ENCODE results near the gene CTNNA3. TPM values are rescaled to one million over a fixed set of nuclear protein-coding genes. Genes with fewer than 3 reads are reported as not detected.

CTNNA3 gene
- total RNA-seq, 2 donors from 2014 or later, result 3.2 to 7.2 TPM

DNA sequence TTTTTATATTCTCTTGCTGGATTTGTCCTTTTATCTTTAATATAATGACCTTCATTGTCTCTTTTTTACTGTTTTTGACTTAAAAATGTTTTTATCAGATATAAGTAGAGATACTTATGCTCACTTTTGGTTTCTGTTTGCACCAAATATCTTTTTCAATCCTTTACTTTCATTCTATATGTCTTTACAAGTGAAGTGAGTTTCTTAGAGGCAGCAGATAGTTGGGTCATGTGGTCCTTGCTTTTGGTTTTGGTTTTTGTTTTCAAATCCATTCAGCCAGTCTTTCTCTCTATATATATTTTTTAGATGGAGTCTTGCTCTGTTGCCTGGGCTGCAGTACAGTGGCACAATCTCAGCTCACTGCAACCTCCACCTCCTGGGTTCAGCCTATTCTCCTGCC lies 1702.5 kb downstream of the CTNNA3 start:
- no peak overlapping the region for H3K27ac ChIP-seq (ENCODE audit: low read depth, low read length)
- Mint-ChIP-seq H3K27me3 (ENCODE audit: insufficient read depth) (no peaks in the 10 kb centered on the region), H3K36me3 (ENCODE audit: low read depth) (no peaks in the 10 kb centered on the region), H3K4me1 (no peaks in the 10 kb centered on the region), H3K4me3 (no peak overlapping the region), H3K27ac (no peak overlapping the region), H3K9me3 (no peaks in the 10 kb centered on the region)
- no peaks in the 10 kb centered on the region for H3K27me3 ChIP-seq (ENCODE audit: control insufficient read depth, insufficient read depth, low read length, poor library complexity, severe bottlenecking)
- TF ChIP-seq, protein P1, sequence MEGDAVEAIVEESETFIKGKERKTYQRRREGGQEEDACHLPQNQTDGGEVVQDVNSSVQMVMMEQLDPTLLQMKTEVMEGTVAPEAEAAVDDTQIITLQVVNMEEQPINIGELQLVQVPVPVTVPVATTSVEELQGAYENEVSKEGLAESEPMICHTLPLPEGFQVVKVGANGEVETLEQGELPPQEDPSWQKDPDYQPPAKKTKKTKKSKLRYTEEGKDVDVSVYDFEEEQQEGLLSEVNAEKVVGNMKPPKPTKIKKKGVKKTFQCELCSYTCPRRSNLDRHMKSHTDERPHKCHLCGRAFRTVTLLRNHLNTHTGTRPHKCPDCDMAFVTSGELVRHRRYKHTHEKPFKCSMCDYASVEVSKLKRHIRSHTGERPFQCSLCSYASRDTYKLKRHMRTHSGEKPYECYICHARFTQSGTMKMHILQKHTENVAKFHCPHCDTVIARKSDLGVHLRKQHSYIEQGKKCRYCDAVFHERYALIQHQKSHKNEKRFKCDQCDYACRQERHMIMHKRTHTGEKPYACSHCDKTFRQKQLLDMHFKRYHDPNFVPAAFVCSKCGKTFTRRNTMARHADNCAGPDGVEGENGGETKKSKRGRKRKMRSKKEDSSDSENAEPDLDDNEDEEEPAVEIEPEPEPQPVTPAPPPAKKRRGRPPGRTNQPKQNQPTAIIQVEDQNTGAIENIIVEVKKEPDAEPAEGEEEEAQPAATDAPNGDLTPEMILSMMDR (conservative IDR thresholded peaks at IDR 0.05), result no peak
- DNase-seq, result no peak
- no peaks in the 10 kb centered on the region for H3K4me1 ChIP-seq (ENCODE audit: control insufficient read depth, insufficient read depth, low read length)
- no peak overlapping the region for H3K9ac ChIP-seq (ENCODE audit: extremely low read depth, low read length, poor library complexity, severe bottlenecking)
- H3K4me3 ChIP-seq (ENCODE audit: low read length), result no peak overlapping the region
- no peaks in the 10 kb centered on the region for H3K9me3 ChIP-seq (ENCODE audit: control insufficient read depth, low read length)
- H3K36me3 ChIP-seq (ENCODE audit: control insufficient read depth, insufficient read depth, low read length), result no peaks in the 10 kb centered on the region

DNA sequence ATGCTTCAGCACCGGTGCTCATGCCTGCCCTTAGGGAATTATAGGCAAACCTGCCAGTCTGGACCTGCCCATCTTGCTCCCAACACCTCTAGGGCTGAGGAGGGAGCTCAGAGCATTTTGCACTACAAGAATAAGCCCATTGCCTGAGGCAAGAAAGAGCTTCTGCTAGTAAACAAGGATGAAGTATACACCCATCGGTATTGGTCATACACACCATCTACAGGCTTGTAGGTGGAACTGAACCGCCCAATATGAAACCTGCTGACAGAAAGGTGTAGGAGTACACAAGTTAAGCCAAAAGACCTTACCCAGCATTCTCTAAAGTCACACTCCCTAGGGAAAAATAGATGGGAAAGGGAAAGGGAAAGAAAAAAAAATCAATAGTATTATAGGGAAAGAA lies 1727.1 kb downstream of the CTNNA3 start:
- no peak overlapping the region for H3K4me3 Mint-ChIP-seq
- Histone ChIP-seq H3K36me3 (ENCODE audit: control insufficient read depth, insufficient read depth, low read length) (no peaks in the 10 kb centered on the region), H3K27me3 (ENCODE audit: control insufficient read depth, insufficient read depth, low read length, poor library complexity, severe bottlenecking) (no peaks in the 10 kb centered on the region), H3K4me3 (ENCODE audit: low read length) (no peak overlapping the region), H3K27ac (ENCODE audit: low read depth, low read length) (no peak overlapping the region), H3K4me1 (ENCODE audit: control insufficient read depth, insufficient read depth, low read length) (no peaks in the 10 kb centered on the region), H3K9me3 (ENCODE audit: control insufficient read depth, low read length) (no peaks in the 10 kb centered on the region), H3K9ac (ENCODE audit: extremely low read depth, low read length, poor library complexity, severe bottlenecking) (no peak overlapping the region)
- no peaks in the 10 kb centered on the region for H3K27me3 Mint-ChIP-seq (ENCODE audit: insufficient read depth)
- no peak for DNase-seq
- no peaks in the 10 kb centered on the region for H3K36me3 Mint-ChIP-seq (ENCODE audit: low read depth)
- WGBS, 2 experiments (ENCODE audit: insufficient coverage in 1 of 2, insufficient read length in 1 of 2), result 90 to 100% methylated on average over 2 to 3 of the region's 3 CpGs
- H3K9me3 Mint-ChIP-seq, result no peaks in the 10 kb centered on the region
- TF ChIP-seq, protein P1 (conservative IDR thresholded peaks at IDR 0.05), result no peak
- no peaks in the 10 kb centered on the region for H3K4me1 Mint-ChIP-seq
- no peak overlapping the region for H3K27ac Mint-ChIP-seq

DNA sequence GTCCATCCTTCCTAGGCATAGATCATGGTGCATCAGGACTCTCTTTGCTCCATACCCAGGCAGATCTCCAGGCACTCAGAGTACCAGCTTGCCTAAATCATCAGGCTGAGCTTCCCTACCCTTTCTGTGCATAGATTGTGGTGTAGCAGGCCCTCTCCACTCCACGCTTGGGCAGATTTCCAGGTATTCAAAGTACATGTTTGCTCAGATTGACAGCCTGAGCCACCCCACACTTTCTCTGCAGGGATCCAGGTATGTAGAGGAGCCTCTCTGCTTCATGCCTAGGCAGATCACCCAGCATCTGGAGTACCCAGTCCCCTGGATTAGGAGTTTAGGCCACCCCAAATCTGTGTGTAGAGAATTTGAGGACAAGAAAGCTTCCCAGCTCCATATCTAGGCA lies 1727.6 kb downstream of the CTNNA3 start:
- no peaks in the 10 kb centered on the region for H3K4me1 ChIP-seq (ENCODE audit: control insufficient read depth, insufficient read depth, low read length)
- Mint-ChIP-seq H3K27me3 (ENCODE audit: insufficient read depth) (no peaks in the 10 kb centered on the region), H3K36me3 (ENCODE audit: low read depth) (no peaks in the 10 kb centered on the region), H3K27ac (no peak overlapping the region), H3K4me3 (no peak overlapping the region), H3K4me1 (no peaks in the 10 kb centered on the region), H3K9me3 (no peaks in the 10 kb centered on the region)
- H3K9ac ChIP-seq (ENCODE audit: extremely low read depth, low read length, poor library complexity, severe bottlenecking), result no peak overlapping the region
- no peak for DNase-seq
- no peaks in the 10 kb centered on the region for H3K27me3 ChIP-seq (ENCODE audit: control insufficient read depth, insufficient read depth, low read length, poor library complexity, severe bottlenecking)
- 89% methylated on average over 1 of the region's 1 CpG; no CpG with 5 or more reads in 1 of the 2 experiments for WGBS, 2 experiments (ENCODE audit: insufficient coverage in 1 of 2, insufficient read length in 1 of 2)
- H3K9me3 ChIP-seq (ENCODE audit: control insufficient read depth, low read length), result no peaks in the 10 kb centered on the region
- H3K36me3 ChIP-seq (ENCODE audit: control insufficient read depth, insufficient read depth, low read length), result no peaks in the 10 kb centered on the region
- TF ChIP-seq, protein P1 (conservative IDR thresholded peaks at IDR 0.05), result no peak
- no peak overlapping the region for H3K27ac ChIP-seq (ENCODE audit: low read depth, low read length)
- no peak overlapping the region for H3K4me3 ChIP-seq (ENCODE audit: low read length)
